Fibroblast of skin of left biceps (primary cell): ENCODE results near the gene DHRS7B.
"Not testable (repeated sequence)": the region's sequence is repeated elsewhere in the genome, so short reads cannot be mapped to it uniquely, and the experiment has no call there.

Experiments
- DNase-seq, 2 experiments: peaks; one replicate each; pipeline ENCODE4 v3.0.0-alpha.2; 2013; ENCODE audit warnings: low read depth in 2 of 2

DHRS7B gene

GRCh38 chr17:21209511-21210175 lies 82.9 kb downstream of the DHRS7B start:
- DNase-seq: no peak

- no peak for DNase-seq
Observed at GRCh38 chr17:21210411-21211076, 83.8 kb downstream of the DHRS7B start.

GRCh38 chr17:21211825-21212479 lies 85.2 kb downstream of the DHRS7B start:
- no peak for DNase-seq

GRCh38 chr17:21212826-21213637 lies 86.3 kb downstream of the DHRS7B start:
- no peak for DNase-seq

- no peak for DNase-seq
Observed at GRCh38 chr17:21213638-21214014, 86.9 kb downstream of the DHRS7B start.

- DNase-seq: peak; percentile 73 to 80
Observed at GRCh38 chr17:21214015-21214776, 87.4 kb downstream of the DHRS7B start, which contains the start of gene TMEM11. TMEM11 (minus strand) TSS chr17:21214161; CDS start chr17:21214152, 9 bp downstream.

GRCh38 chr17:21214777-21215541 lies 88.2 kb downstream of the DHRS7B start:
- DNase-seq: no peak

- no peak for DNase-seq
Observed at GRCh38 chr17:21215935-21216334, 89.2 kb downstream of the DHRS7B start.

- DNase-seq: no peak
Observed at GRCh38 chr17:21217346-21217745, 90.6 kb downstream of the DHRS7B start.

- DNase-seq: no peak
Observed at GRCh38 chr17:21218101-21218500, 91.3 kb downstream of the DHRS7B start.

GRCh38 chr17:21218831-21219380 lies 92.1 kb downstream of the DHRS7B start:
- DNase-seq: no peak

- DNase-seq: no peak
Observed at GRCh38 chr17:21223086-21223485, 96.3 kb downstream of the DHRS7B start.

GRCh38 chr17:21227277-21227676 lies 100.5 kb downstream of the DHRS7B start:
- DNase-seq: not testable (repeated sequence)

- DNase-seq: no peak
Observed at GRCh38 chr17:21228111-21228510, 101.3 kb downstream of the DHRS7B start.

GRCh38 chr17:21228845-21229244 lies 102.1 kb downstream of the DHRS7B start:
- no peak for DNase-seq

- no peak for DNase-seq
Observed at GRCh38 chr17:21231533-21231932, 104.8 kb downstream of the DHRS7B start.

GRCh38 chr17:21232033-21232749 lies 105.4 kb downstream of the DHRS7B start:
- DNase-seq: no peak

- DNase-seq: no peak
Observed at GRCh38 chr17:21233581-21234347, 107.0 kb downstream of the DHRS7B start.

- DNase-seq: no peak
Observed at GRCh38 chr17:21235921-21236320, 109.2 kb downstream of the DHRS7B start.
